SK-N-SH (cell line): ENCODE data around the gene SNRPA1.

Source experiments
- EP300 ChIP-seq, 2 experiments: IDR thresholded peaks; 2 replicates each; pipeline versions ENCODE4 v1.4.0 to v1.6.1; 2012; ENCODE audit warnings: borderline replicate concordance in 1 of 2, low read depth in 1 of 2, low read length in 1 of 2
- IRF3 ChIP-seq: fragments of 150-350 bp; IDR thresholded peaks from 2 replicates; pipeline ENCODE4 v1.6.1; 2016; ENCODE audit warnings: mild to moderate bottlenecking, low read depth, low read length
- NRF1 ChIP-seq: IDR thresholded peaks from 2 replicates; pipeline ENCODE4 v1.6.1; 2012; ENCODE audit warnings: low read depth, mild to moderate bottlenecking, low read length
- POLR2AphosphoS5 ChIP-seq: IDR thresholded peaks from 2 replicates; pipeline ENCODE4 v1.6.1; 2012; ENCODE audit warnings: low read depth, low read length
- RCOR1 ChIP-seq: fragments of 150-350 bp; IDR thresholded peaks from 2 replicates; pipeline ENCODE4 v1.6.1; 2017; ENCODE audit warnings: antibody characterized with exemption, low read length
- USF2 ChIP-seq: fragments of 150-350 bp; IDR thresholded peaks from 2 replicates; pipeline ENCODE4 v1.6.1; 2017; ENCODE audit warnings: antibody characterized with exemption, low read length, low read depth, borderline replicate concordance
- TF ChIP-seq, protein P1 (sequence below): fragments of 200-600 bp; sonication (generic); IDR thresholded peaks from 2 replicates; pipeline ENCODE4 v1.6.1; 2017; ENCODE audit warnings: antibody characterized with exemption, mild to moderate bottlenecking, moderate library complexity
- TF ChIP-seq, protein P2 (sequence below): IDR thresholded peaks from 2 replicates; pipeline ENCODE4 v1.4.0; 2012; ENCODE audit warnings: low read depth, borderline replicate concordance

- TF ChIP-seq, protein P1, sequence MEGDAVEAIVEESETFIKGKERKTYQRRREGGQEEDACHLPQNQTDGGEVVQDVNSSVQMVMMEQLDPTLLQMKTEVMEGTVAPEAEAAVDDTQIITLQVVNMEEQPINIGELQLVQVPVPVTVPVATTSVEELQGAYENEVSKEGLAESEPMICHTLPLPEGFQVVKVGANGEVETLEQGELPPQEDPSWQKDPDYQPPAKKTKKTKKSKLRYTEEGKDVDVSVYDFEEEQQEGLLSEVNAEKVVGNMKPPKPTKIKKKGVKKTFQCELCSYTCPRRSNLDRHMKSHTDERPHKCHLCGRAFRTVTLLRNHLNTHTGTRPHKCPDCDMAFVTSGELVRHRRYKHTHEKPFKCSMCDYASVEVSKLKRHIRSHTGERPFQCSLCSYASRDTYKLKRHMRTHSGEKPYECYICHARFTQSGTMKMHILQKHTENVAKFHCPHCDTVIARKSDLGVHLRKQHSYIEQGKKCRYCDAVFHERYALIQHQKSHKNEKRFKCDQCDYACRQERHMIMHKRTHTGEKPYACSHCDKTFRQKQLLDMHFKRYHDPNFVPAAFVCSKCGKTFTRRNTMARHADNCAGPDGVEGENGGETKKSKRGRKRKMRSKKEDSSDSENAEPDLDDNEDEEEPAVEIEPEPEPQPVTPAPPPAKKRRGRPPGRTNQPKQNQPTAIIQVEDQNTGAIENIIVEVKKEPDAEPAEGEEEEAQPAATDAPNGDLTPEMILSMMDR: no peak
- TF ChIP-seq RCOR1: no peak
- TF ChIP-seq NRF1: no peak
- TF ChIP-seq POLR2AphosphoS5: no peak
- no peak for TF ChIP-seq USF2
- no peak for TF ChIP-seq IRF3
- TF ChIP-seq, protein P2, sequence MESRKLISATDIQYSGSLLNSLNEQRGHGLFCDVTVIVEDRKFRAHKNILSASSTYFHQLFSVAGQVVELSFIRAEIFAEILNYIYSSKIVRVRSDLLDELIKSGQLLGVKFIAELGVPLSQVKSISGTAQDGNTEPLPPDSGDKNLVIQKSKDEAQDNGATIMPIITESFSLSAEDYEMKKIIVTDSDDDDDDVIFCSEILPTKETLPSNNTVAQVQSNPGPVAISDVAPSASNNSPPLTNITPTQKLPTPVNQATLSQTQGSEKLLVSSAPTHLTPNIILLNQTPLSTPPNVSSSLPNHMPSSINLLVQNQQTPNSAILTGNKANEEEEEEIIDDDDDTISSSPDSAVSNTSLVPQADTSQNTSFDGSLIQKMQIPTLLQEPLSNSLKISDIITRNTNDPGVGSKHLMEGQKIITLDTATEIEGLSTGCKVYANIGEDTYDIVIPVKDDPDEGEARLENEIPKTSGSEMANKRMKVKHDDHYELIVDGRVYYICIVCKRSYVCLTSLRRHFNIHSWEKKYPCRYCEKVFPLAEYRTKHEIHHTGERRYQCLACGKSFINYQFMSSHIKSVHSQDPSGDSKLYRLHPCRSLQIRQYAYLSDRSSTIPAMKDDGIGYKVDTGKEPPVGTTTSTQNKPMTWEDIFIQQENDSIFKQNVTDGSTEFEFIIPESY: no peak
- no peak for TF ChIP-seq EP300 (IDR thresholded peaks at IDR 0.05; ENCODE audit: borderline replicate concordance in 1 of 2, low read depth in 1 of 2, low read length in 1 of 2)
These were observed 62.4 kb downstream of the SNRPA1 start for GRCh38 chr15:101232677-101233076.
